22Rv1 (cell line): ENCODE results near the gene IL17RA.

Source experiments
- CTCF ChIP-seq: fragments of 450-650 bp; IDR thresholded peaks from 2 replicates; pipeline ENCODE4 v1.5.1; 2017; ENCODE audit warnings: mild to moderate bottlenecking
- ZFX ChIP-seq: fragments of 450-650 bp; IDR thresholded peaks from 2 replicates; pipeline ENCODE4 v1.6.1; 2017; ENCODE audit warnings: antibody characterized with exemption, borderline replicate concordance

DNA sequence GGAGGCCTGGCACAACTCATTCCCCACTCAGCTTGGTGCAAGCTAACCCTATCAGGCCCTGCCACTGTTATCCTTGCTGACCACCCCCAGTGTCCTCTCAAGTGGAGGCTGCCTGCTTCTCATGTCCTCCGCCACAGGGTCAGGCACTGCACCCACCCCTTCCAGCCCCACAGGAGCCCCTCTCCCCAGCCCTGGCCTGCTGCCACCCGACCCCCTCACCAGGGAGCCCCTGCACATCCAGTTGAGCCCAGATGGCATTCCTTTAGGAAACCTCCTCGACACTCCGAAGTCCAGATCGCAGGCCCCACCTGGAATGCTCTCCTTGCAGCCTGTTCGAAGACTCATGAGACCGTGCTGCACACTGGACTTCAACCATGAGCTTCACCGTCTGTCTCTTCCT is 28.0 kb upstream of the IL17RA start:
- TF ChIP-seq CTCF (no peak), ZFX (no peak)
